ENCODE measurements around the gene NDRG4.

DNA sequence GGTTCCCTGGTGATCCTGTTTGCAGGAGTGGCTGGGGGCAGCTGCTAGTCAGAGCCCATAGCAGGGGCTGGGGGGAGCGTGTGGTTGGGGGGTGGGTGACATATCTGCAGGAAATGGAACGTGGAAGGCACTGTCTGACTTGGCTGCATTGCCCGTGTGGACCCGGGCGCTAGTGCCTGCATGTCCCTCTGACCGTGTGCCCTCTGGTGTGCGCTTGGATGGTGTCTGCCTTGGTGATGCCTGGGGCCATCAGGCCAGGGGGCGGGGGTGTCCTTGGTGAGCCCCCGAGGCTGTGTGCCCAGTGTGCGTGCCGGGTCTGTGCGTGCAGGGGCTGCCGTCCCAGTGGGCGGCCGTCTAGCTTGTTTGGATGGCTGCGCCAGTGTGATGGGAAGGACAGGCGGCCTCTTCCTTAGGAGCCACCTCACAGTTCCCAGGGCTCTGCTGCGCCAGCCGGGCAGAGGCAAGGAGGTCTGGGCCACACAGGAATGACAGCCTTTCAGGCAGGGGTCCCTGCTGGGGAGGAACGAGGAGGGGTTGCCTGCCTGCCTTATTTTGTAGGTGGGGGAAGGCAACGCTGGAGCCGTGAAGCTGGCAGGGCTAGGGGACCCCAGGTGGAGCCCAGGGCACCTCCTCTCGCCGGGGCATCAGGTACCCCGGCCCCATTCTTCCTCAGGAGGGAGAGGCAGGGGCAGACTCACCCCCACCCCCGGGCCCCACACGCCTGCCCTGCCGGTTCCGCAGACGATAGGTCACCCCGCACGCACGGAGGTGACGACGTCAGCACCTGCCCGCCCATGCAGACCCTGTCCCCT lies 693 bp downstream of the NDRG4 start:
- TF ChIP-seq, protein P1, sequence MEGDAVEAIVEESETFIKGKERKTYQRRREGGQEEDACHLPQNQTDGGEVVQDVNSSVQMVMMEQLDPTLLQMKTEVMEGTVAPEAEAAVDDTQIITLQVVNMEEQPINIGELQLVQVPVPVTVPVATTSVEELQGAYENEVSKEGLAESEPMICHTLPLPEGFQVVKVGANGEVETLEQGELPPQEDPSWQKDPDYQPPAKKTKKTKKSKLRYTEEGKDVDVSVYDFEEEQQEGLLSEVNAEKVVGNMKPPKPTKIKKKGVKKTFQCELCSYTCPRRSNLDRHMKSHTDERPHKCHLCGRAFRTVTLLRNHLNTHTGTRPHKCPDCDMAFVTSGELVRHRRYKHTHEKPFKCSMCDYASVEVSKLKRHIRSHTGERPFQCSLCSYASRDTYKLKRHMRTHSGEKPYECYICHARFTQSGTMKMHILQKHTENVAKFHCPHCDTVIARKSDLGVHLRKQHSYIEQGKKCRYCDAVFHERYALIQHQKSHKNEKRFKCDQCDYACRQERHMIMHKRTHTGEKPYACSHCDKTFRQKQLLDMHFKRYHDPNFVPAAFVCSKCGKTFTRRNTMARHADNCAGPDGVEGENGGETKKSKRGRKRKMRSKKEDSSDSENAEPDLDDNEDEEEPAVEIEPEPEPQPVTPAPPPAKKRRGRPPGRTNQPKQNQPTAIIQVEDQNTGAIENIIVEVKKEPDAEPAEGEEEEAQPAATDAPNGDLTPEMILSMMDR (IDR thresholded peaks at IDR 0.05): no peak
- TF ChIP-seq POLR2A (IDR thresholded peaks at IDR 0.05) (no peak), EP300 (IDR thresholded peaks at IDR 0.05) (no peak)

Data from ovary (tissue), 3 donors.